Sciatic nerve (tissue), 2 donors: ENCODE measurements around the gene NACC2. TPM values are rescaled to one million over a fixed set of nuclear protein-coding genes. Genes with fewer than 3 reads are reported as not detected.
"Not testable (repeated sequence)": the region's sequence is repeated elsewhere in the genome, so short reads cannot be mapped to it uniquely, and the experiment has no call there.

ENCODE experiments used
- ATAC-seq: fragments of 200-7000 bp; cut with Tn5 transposase; one replicate; pipeline ENCODE4 v1.9.1; 2020; ENCODE audit warnings: mild to moderate bottlenecking, moderate library complexity
- DNase-seq: peaks from one replicate; pipeline ENCODE4 v3.0.0-alpha.2; 2020; ENCODE audit warnings: low spot score
- intact Hi-C: fragments of 100-400 bp; cut with DNase I; formaldehyde crosslinking; loops from one replicate; pipeline ENCODE4 v1.14.2; 2022
- total RNA-seq: library from RNA; stranded (reverse); fragmentation: NEBNext Ultra II Directional; extraction: Animal tissue kit (Norgen Biotek cat#: 25700); gene quantifications from one replicate; pipeline ENCODE4 v1.2.1, GENCODE V29; 2021
- donor health status: DM: no; HTN: no; CAD: no.
- donor health status: DM: no; HTN: no; CAD: no.

The NACC2 gene
- total RNA-seq, 1 donor from 2014 or later, result 56.8 TPM

DNA sequence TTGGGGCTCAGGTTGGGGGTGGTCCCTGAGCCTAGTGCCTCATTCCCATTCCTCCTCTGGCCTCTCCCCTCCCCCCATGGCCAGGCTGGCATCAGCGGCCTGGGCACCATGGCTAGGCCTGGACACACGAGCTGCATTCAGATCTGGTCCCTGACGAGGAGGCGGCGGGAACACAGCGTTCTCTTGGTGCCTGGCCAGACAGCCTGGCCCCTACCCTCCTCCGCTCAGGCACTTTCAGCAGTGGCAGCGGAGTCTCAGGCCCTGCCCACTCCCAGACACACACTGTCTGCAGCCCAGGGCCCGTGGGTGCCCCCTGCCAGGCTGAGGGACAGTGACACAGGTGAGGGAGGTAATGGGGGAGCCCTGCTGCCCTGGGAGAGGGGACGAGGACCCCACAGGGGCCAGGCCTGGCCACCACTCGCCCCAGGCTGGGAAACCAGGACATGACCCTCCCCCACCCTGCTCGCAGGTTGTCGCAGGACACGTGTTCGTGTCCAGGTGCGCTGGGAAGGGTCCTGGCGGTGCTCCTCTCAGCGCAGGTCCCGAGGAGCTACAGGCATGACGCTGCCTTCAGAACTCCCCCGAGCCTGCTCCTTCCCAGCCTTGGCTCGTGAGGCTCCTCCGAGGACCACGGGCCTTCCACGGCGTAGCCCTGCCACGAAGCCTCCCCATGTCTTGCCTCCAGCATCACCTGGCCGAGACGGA, 114.0 kb downstream of the NACC2 start:
- peak; percentile 77 for ATAC-seq
- peak; percentile 77 for DNase-seq
- intact Hi-C loops, result no loop called here

DNA sequence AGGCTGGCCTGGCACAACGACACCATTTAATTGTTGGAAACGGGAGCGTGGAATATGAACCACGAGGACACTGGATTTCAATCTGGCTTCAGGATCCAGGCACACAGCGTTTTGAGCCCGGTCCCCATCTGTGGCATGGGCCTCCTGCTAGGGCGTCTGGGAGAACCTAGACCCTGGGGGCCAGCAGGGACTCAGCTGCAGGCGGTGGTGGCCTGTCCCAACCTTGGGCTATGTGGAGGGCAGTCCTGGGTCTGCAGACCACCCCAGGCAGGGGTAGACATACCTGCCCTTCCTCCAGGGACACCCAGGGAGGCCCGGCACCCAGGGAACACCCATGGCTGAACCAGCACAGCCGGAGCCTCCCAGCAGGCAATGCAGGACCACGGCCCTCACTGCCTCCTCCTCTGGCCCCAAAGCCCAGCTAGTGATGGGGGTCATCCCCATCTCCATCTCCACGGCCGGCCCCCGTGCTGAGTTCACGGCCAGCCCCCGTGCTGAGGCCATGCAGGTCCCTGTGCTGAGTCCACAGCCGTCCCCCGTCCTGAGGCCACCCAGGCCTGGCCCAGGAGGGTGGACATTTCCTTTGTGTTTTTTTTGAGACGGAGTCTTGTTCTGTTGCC, 115.4 kb downstream of the NACC2 start:
- intact Hi-C loops, result no loop called here
- DNase-seq (no peak), ATAC-seq (no peak)

GRCh38 chr9:135978642-135979546, 116.2 kb downstream of the NACC2 start:
- intact Hi-C loops, result no loop called here
- DNase-seq, result no peak
- ATAC-seq, result peak; percentile 42

- intact Hi-C loops, result no loop called here
- no peak for ATAC-seq
- no peak for DNase-seq
Observed at GRCh38 chr9:135976944-135977343, 118.1 kb downstream of the NACC2 start.

- intact Hi-C loops, result no loop called here
- DNase-seq (no peak), ATAC-seq (no peak)
Observed at GRCh38 chr9:135976531-135976930, 118.6 kb downstream of the NACC2 start.

DNA sequence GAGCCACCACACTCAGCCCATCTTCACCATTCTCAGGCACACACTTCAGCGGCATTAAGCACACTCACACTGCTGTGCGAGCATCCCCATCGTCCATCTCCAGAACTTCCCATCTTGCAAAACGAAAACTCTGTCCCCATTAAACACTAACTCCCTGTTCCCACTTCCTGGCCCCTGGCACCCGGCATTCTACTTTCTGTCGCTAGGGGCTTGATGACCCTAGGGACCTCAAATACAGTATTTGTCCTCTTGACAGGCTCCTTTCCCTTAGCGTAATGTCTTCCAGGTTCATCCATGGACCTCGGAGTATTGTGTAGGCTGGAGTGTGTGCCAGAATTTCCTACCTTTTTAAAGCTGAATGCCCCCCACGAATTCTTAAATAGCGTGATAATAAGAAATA, 119.3 kb downstream of the NACC2 start:
- ATAC-seq (no peak), DNase-seq (no peak)
- intact Hi-C loops, result no loop called here

GRCh38 chr9:135974220-135974573, 120.9 kb downstream of the NACC2 start:
- DNase-seq (no peak), ATAC-seq (no peak)
- intact Hi-C loops, result no loop called here

DNA sequence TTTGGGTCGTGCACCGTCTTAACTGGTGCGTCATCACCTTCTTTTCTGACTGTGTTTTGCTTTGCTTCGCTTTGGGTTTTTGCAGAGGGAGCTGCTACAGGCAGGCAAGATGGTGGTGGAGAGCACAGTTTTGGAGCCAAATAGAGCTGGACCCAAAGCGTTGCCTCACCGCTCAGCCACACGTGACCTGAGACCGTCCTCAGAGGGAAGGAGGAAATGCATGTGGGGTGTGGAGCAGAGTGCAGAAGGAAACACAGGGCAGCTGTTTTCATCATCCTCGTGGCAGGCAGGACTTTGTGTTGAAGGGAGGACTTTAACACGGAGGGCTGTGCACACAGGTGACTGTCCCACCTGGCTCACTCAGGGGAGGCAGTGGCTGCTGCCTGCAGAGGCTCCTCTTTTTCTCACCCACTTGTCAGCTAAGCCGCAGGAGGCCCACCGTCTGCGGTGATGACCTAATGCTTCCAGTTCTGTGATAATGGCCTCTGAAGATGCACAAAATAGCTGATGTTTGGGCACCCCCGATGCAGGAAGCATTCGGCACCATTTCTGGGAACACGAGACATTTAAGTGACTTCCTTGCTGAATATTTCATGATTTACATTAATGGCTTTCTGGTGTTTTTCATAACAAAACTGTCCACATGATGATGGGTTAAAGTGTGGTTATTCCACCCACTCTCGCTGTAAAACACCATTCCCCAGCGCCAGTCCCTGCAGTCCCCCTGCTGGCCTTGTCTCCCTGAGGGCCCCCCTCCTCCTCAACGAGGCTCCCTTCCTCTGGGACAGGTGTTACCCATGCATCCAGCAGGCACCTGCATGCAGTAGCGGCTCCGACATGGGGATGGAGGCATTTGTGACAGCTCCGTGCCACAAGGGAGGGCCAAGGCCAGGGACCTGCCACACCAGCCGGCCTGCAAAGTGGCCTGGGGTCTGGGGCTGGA, 121.5 kb downstream of the NACC2 start:
- DNase-seq (no peak), ATAC-seq (peak; percentile 41)
- intact Hi-C loops, result no loop called here

DNA sequence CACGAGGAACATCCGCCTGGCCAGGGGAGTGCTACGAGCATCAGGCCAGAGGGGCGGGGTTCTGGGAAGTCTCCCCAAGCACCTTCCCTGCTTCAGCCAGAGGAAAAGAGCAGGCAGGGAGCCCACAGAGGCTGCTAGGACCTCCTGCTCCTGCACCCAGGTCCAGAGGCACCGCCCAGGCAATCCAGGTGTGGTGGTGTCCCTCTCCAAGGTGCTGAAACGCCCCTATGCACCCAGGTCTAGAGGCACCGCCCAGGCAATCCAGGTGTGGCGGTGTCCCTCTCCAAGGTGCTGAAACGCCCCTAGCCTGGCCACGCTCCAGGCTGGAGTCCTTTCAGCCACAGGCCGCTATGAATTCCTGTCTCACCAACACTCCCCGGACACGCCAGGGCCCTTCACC, 123.2 kb downstream of the NACC2 start:
- DNase-seq, result no peak
- ATAC-seq, result no peak
- intact Hi-C loops, result no loop called here

DNA sequence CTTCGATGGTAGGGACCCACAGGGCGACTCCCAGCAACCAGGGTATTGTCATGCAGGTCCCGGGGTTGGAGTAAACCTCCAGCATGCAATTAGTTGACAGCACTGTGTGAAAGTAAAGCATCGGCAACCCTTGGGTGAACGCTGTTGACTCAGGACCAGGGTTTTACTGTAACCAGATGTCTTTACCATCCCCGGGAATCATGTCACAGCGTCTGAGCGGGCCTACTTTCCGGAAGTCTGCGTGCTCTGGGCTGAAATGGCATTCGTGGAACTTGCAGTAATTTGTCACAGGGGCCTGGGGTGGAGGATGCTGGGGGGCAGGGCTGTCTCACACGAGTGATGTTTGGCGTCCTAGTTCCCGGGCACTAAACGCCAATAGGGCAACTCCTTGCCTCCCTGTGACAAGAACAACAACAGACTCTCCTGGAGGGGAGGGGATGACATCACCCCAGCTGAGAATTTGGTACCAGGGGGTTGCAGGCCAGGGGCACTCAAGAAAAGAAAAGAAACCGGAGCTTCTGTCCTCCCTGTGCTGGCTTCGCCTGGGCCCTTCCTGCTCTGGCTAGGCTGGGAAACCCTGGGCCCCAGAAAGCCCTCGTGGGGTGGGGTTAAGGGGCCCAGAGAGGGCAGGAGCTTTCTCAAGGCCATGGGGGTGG, 123.8 kb downstream of the NACC2 start:
- intact Hi-C loops, result no loop called here
- ATAC-seq, result no peak
- DNase-seq, result no peak

DNA sequence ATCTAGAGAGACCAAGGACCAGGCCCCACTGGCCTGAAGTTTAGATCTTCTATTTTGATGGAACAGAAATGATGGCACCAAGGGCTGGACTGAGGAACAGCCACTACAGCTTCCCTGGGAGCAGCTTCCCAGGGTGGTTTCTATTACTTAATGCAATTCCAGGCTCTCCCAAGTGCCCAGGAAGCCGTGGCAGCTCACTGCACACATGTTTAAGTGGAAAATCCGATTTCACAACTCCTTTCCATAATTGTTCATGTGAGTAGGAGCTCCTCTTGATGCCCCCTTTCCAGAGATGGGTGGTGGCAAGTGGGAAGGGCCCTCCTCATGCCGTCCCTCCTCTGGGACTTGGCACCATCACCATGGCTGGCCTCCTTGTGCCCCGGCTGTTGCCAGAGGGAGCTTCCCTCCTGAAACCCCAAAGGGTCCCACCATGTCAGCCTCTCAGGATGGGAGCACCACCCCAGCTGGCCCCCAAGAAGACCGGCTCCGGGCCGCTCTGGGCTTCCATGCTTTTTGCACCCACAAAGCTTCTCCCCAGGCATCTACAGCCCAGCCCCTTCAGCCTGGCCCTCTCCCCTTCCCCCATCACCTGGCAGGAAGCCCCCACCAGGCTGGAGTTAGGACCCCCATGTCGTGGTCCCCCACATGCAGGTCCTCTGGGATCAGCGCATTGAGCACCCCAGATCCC, 124.8 kb downstream of the NACC2 start:
- intact Hi-C loops, result no loop called here
- ATAC-seq (no peak), DNase-seq (no peak)

DNA sequence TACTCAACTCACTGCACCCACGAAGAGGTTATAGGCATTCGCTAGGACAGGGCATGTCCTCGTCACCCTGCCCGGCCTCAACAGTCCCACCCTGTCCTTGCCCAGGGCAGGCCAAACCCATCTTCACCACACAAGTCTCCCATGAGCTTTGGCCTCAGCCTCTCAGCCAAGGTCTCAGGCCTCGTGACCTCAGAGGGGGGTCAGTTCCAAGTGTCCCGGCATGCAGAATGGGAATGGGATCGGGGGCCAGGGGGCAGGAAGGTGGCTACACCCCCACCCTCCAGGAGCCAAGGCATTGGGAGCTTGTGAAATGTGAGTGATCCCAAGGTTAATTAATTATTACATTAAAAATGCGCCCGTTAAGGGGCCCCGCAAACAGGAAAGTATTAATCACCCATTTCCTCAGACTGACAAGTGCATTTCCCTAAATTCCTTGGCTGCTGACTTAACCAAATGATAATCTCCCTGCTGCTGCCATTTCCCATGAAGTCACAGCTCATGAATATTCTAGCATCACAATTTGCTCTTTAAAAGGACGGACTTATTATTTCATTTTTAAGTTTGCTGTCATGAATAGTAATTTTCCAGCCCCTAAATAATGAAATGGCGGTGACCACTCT, 125.9 kb downstream of the NACC2 start:
- DNase-seq (no peak), ATAC-seq (no peak)
- intact Hi-C loops, result loop anchor here (5.0 kb wide), 1 partner anchor 153 kb away; no protein-coding TSS in a partner anchor

DNA sequence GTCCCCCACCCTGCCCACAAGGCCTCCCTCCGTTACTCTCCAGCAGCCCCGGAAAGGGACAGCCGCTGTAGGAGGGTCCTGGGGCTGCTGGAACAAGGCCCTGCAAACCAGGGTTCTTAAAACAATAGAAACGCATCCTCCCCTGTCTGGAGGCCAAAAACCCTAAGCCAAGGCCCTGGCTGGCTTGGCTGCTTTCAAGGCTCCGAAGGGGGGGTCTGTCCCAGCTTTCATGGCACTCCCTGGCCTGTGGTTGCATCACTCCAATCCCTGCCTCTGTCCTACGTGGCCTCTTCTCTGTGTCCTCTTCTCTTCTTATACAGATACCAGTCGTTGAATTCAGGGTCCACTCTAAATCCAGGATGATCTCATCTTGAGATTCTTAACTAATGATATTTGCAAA, 126.5 kb downstream of the NACC2 start:
- peak; percentile 3 for ATAC-seq
- intact Hi-C loops, result loop anchor here (5.0 kb wide), 1 partner anchor 154 kb away; no protein-coding TSS in a partner anchor
- no peak for DNase-seq

- intact Hi-C loops, result loop anchor here (5.0 kb wide), 1 partner anchor 154 kb away; no protein-coding TSS in a partner anchor
- no peak for DNase-seq
- ATAC-seq, result peak; percentile 2
Observed at GRCh38 chr9:135968083-135968476, 127.0 kb downstream of the NACC2 start.

DNA sequence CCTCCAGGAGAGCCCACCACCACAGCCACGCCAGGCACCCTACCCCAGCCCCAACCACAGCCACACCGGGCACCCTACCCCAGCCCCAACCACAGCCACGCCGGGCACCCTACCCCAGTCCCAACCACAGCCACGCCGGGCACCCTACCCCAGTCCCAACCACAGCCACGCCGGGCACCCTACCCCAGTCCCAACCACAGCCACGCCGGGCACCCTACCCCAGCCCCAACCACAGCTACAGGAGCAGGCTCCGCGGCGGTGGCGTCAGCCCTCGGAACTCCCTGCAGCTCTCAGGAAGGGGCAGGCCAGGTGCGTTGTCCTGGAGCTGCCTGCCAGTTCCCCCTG, 128.2 kb downstream of the NACC2 start:
- intact Hi-C loops, result loop anchor here (5.0 kb wide), 1 partner anchor 155 kb away; no protein-coding TSS in a partner anchor
- DNase-seq, ATAC-seq: not testable (repeated sequence)

- no peak for ATAC-seq
- no peak for DNase-seq
- intact Hi-C loops, result loop anchor here (5.0 kb wide), 1 partner anchor 157 kb away; no protein-coding TSS in a partner anchor
Observed at GRCh38 chr9:135965124-135965756, 129.8 kb downstream of the NACC2 start.

DNA sequence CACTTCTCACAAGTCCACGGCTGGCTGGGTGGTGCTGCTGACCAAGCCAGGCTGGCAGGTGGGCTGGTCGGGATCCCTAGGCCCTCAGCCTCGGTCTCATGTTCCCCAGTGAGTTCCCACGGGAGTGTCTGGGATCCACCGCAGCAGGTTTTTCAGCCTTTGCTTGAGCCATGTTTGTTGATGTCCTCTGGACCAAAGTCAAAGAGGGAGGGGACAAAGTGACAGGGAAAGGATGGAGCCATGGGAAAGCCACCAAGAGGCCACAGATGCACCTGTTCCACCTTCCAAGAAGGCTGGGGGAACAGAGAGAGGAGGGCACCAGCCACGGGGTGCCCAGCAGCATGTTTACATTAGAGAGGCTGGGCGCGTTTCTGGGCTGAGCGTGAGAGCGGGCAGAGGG, 131.2 kb downstream of the NACC2 start:
- DNase-seq, result no peak
- intact Hi-C loops, result no loop called here

More for the DNA sequence above, 131.2 kb downstream of the NACC2 start:
- no peak for ATAC-seq
